WTC11 (cell line): Measurements from ENCODE around the gene SRRM5. TPM values are rescaled to one million over a fixed set of nuclear protein-coding genes. Genes with fewer than 3 reads are reported as not detected.

Experiments used
- ATAC-seq: fragments of 200-7000 bp; cut with Tn5 transposase; 2 replicates; pipeline ENCODE4 v1.10.0; 2021; ENCODE audit warnings: mild to moderate bottlenecking, moderate library complexity
- CTCF ChIA-PET: fragments of 300-600 bp; sonication (Branson Sonifier 250); formaldehyde crosslinking; loops from one replicate; lab custom pipeline; 2021; ENCODE audit warnings: antibody characterized with exemption; lab: Charles Lee
- POLR2A ChIA-PET: fragments of 350-600 bp; sonication (Branson Sonifier 250); formaldehyde crosslinking; loops from one replicate; lab custom pipeline; 2021; ENCODE audit warnings: antibody characterized with exemption; lab: Charles Lee
- DNase-seq: peaks from one replicate; pipeline ENCODE4 v3.0.0; 2021; ENCODE audit warnings: low spot score
- H3K27ac Mint-ChIP-seq: 2 replicates; pipeline ENCODE4 v1.8.0; 2021; ENCODE audit warnings: mixed read lengths
- H3K27me3 Mint-ChIP-seq: 2 replicates; pipeline ENCODE4 v1.8.0; 2021; ENCODE audit warnings: low read depth, mild to moderate bottlenecking, moderate library complexity, mixed read lengths
- H3K36me3 Mint-ChIP-seq: 2 replicates; pipeline ENCODE4 v1.8.0; 2021; ENCODE audit warnings: mixed read lengths
- H3K4me1 Mint-ChIP-seq: 2 replicates; pipeline ENCODE4 v1.8.0; 2022; ENCODE audit warnings: mixed read lengths
- H3K4me3 Mint-ChIP-seq: 2 replicates; pipeline ENCODE4 v1.8.0; 2021; ENCODE audit warnings: mild to moderate bottlenecking, moderate library complexity, mixed read lengths
- H3K9me3 Mint-ChIP-seq: 2 replicates; pipeline ENCODE4 v1.8.0; 2021; ENCODE audit warnings: mixed read lengths
- ATF1 ChIP-seq: sonication (generic); formaldehyde crosslinking; IDR thresholded peaks from 2 replicates; pipeline ENCODE4 v1.8.1; 2023; ENCODE audit warnings: mild to moderate bottlenecking, moderate library complexity, missing genetic modification reagents
- ESRRA ChIP-seq: sonication (generic); formaldehyde crosslinking; IDR thresholded peaks from 2 replicates; pipeline ENCODE4 v1.8.1; 2022; ENCODE audit warnings: mild to moderate bottlenecking, missing genetic modification reagents, borderline replicate concordance
- GABPB1 ChIP-seq: sonication (generic); formaldehyde crosslinking; IDR thresholded peaks from 2 replicates; pipeline ENCODE4 v1.8.1; 2023; ENCODE audit warnings: mild to moderate bottlenecking, missing genetic modification reagents
- IRF2 ChIP-seq: sonication (generic); formaldehyde crosslinking; IDR thresholded peaks from 2 replicates; pipeline ENCODE4 v1.8.0; 2022; ENCODE audit warnings: low read depth, missing genetic modification reagents, borderline replicate concordance
- MYBL2 ChIP-seq: sonication (generic); formaldehyde crosslinking; IDR thresholded peaks from 2 replicates; pipeline ENCODE4 v1.8.1; 2023; ENCODE audit warnings: mild to moderate bottlenecking, moderate library complexity, missing genetic modification reagents
- NFATC4 ChIP-seq: fragments of 250-450 bp; sonication (Bioruptor Pico); IDR thresholded peaks from 2 replicates; pipeline ENCODE4 v1.9.0; 2021; ENCODE audit warnings: mild to moderate bottlenecking
- NR2C2 ChIP-seq: sonication (generic); formaldehyde crosslinking; IDR thresholded peaks from 2 replicates; pipeline ENCODE4 v1.8.0; 2022; ENCODE audit warnings: mild to moderate bottlenecking, missing genetic modification reagents
- NR3C1 ChIP-seq: sonication (generic); formaldehyde crosslinking; conservative IDR thresholded peaks from 2 replicates; pipeline ENCODE4 v1.8.1; 2023; ENCODE audit warnings: low read depth, mild to moderate bottlenecking, missing genetic modification reagents
- SMAD4 ChIP-seq: sonication (generic); formaldehyde crosslinking; IDR thresholded peaks from 2 replicates; pipeline ENCODE4 v1.8.0; 2022; ENCODE audit warnings: mild to moderate bottlenecking, missing genetic modification reagents
- TCF7 ChIP-seq: sonication (generic); formaldehyde crosslinking; IDR thresholded peaks from 2 replicates; pipeline ENCODE4 v1.8.0; 2022; ENCODE audit warnings: mild to moderate bottlenecking, low read depth, missing genetic modification reagents, moderate library complexity
- TEAD1 ChIP-seq: sonication (generic); formaldehyde crosslinking; IDR thresholded peaks from 2 replicates; pipeline ENCODE4 v1.8.0; 2022; ENCODE audit warnings: mild to moderate bottlenecking, missing genetic modification reagents
- TEAD4 ChIP-seq: sonication (generic); formaldehyde crosslinking; IDR thresholded peaks from 2 replicates; pipeline ENCODE4 v1.8.0; 2022; ENCODE audit warnings: mild to moderate bottlenecking, missing genetic modification reagents
- ZBTB21 ChIP-seq: sonication (generic); formaldehyde crosslinking; IDR thresholded peaks from 2 replicates; pipeline ENCODE4 v1.8.1; 2023; ENCODE audit warnings: mild to moderate bottlenecking, missing genetic modification reagents, borderline replicate concordance
- ZNF219 ChIP-seq: sonication (generic); formaldehyde crosslinking; IDR thresholded peaks from 2 replicates; pipeline ENCODE4 v1.8.0; 2023; ENCODE audit warnings: missing genetic modification reagents, mild to moderate bottlenecking, borderline replicate concordance
- total RNA-seq: library from RNA; stranded (reverse); gene quantifications from 3 replicates; pipeline ENCODE4 v1.2.3, GENCODE V29; 2021
- TF ChIP-seq, protein P1 (sequence below): sonication (generic); formaldehyde crosslinking; IDR thresholded peaks from 2 replicates; pipeline ENCODE4 v1.8.1; 2023; ENCODE audit warnings: mild to moderate bottlenecking, missing genetic modification reagents, borderline replicate concordance
- TF ChIP-seq, protein P2 (sequence below): fragments of 250-450 bp; sonication (Bioruptor Pico); conservative IDR thresholded peaks from 2 replicates; pipeline ENCODE4 v1.9.0; 2021; ENCODE audit warnings: mild to moderate bottlenecking
- TF ChIP-seq, protein P3 (sequence below): sonication (generic); formaldehyde crosslinking; IDR thresholded peaks from 2 replicates; pipeline ENCODE4 v1.8.1; 2022; ENCODE audit warnings: missing genetic modification reagents, borderline replicate concordance
- TF ChIP-seq, protein P4 (sequence below): sonication (generic); formaldehyde crosslinking; IDR thresholded peaks from 2 replicates; pipeline ENCODE4 v1.8.1; 2023; ENCODE audit warnings: mild to moderate bottlenecking, moderate library complexity, missing genetic modification reagents
- TF ChIP-seq, protein P5 (sequence below): sonication (generic); formaldehyde crosslinking; IDR thresholded peaks from 2 replicates; pipeline ENCODE4 v1.8.1; 2022; ENCODE audit warnings: mild to moderate bottlenecking, missing genetic modification reagents, moderate library complexity, borderline replicate concordance

SRRM5 gene
- total RNA-seq, 1 experiment from 2014 or later = 0.42 TPM

DNA sequence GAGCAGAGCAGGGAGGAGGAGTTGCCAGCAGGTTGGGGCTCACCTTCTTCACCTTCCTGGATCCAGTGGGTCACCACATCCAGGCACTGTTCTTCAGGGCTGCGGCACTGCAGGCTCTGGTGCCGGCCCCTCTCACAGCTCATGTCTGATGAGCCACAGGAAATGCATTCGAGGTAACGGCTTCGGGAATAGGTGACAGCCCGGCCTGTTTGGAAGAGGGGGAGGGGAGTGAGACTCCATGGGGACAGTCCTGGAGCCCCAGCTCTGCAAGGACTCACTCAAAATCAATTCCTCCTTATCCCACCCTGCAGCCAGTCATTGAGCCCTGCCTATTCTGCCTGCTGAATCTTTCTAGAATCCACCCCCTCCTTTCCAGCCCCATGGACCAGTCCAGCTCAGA is 44.5 kb downstream of the SRRM5 start:
- ATAC-seq = no peak; the same call in 1 of the 2 replicates
- ChIA-PET CTCF (interaction anchor here (1.2 kb wide), 1 partner anchor 89 kb away, joined by 3 read pairs; no protein-coding TSS in a partner anchor), POLR2A (no interaction called here)
- no peak for DNase-seq
- H3K27ac Mint-ChIP-seq = no peak overlapping the region
- no peak overlapping the region for H3K4me3 Mint-ChIP-seq
- TF ChIP-seq, protein P1, sequence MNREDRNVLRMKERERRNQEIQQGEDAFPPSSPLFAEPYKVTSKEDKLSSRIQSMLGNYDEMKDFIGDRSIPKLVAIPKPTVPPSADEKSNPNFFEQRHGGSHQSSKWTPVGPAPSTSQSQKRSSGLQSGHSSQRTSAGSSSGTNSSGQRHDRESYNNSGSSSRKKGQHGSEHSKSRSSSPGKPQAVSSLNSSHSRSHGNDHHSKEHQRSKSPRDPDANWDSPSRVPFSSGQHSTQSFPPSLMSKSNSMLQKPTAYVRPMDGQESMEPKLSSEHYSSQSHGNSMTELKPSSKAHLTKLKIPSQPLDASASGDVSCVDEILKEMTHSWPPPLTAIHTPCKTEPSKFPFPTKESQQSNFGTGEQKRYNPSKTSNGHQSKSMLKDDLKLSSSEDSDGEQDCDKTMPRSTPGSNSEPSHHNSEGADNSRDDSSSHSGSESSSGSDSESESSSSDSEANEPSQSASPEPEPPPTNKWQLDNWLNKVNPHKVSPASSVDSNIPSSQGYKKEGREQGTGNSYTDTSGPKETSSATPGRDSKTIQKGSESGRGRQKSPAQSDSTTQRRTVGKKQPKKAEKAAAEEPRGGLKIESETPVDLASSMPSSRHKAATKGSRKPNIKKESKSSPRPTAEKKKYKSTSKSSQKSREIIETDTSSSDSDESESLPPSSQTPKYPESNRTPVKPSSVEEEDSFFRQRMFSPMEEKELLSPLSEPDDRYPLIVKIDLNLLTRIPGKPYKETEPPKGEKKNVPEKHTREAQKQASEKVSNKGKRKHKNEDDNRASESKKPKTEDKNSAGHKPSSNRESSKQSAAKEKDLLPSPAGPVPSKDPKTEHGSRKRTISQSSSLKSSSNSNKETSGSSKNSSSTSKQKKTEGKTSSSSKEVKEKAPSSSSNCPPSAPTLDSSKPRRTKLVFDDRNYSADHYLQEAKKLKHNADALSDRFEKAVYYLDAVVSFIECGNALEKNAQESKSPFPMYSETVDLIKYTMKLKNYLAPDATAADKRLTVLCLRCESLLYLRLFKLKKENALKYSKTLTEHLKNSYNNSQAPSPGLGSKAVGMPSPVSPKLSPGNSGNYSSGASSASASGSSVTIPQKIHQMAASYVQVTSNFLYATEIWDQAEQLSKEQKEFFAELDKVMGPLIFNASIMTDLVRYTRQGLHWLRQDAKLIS (CRISPR knock-in tag) = no peak
- TF ChIP-seq, protein P2, sequence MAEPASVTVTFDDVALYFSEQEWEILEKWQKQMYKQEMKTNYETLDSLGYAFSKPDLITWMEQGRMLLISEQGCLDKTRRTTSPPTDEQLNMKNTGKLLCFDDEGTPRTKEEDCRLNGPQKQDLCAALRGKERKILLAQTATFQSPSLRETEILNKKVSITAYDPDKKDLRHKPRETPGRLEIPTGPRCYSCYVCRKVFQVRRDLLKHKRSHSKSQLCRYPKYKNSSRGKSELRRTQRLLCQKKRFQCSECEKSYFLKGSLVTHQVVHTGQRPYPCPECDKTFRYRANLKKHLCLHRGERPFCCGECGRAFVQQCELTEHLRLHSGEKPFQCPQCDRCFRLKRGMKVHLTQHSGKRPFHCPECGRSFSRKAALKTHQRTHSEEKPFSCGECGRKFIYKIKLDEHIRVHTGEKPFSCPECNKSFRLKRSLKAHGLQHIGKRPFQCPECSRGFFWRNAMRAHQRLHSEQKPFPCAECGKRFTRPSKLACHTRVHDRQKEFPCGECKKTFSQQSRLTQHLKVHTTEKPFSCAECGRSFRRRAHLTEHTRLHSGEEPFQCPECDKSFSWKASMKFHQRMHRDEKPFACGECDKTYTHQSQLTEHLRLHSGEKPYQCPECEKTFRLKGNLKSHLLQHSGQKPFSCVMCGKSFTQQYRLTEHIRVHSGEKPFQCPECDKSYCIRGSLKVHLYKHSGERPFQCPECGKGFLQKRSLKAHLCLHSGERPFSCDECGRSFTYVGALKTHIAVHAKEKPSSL (CRISPR knock-in tag) = no peak
- TF ChIP-seq SMAD4 (no peak), ATF1 (CRISPR knock-in tag) (no peak), TCF7 (CRISPR knock-in tag) (no peak), ZNF219 (CRISPR knock-in tag) (no peak), TEAD1 (CRISPR knock-in tag) (no peak), NR3C1 (CRISPR knock-in tag) (no peak), MYBL2 (no peak), NR2C2 (no peak)
- TF ChIP-seq, protein P3, sequence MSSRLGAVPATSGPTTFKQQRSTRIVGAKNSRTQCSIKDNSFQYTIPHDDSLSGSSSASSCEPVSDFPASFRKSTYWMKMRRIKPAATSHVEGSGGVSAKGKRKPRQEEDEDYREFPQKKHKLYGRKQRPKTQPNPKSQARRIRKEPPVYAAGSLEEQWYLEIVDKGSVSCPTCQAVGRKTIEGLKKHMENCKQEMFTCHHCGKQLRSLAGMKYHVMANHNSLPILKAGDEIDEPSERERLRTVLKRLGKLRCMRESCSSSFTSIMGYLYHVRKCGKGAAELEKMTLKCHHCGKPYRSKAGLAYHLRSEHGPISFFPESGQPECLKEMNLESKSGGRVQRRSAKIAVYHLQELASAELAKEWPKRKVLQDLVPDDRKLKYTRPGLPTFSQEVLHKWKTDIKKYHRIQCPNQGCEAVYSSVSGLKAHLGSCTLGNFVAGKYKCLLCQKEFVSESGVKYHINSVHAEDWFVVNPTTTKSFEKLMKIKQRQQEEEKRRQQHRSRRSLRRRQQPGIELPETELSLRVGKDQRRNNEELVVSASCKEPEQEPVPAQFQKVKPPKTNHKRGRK (CRISPR knock-in tag) = no peak
- H3K4me1 Mint-ChIP-seq = peaks cover 2% of the 10 kb centered on the region; the same call in 1 of the 2 replicates
- H3K9me3 Mint-ChIP-seq = no peaks in the 10 kb centered on the region
- H3K27me3 Mint-ChIP-seq = no peaks in the 10 kb centered on the region; the same call in 1 of the 2 replicates
- peaks cover 36% of the 10 kb centered on the region for H3K36me3 Mint-ChIP-seq

DNA sequence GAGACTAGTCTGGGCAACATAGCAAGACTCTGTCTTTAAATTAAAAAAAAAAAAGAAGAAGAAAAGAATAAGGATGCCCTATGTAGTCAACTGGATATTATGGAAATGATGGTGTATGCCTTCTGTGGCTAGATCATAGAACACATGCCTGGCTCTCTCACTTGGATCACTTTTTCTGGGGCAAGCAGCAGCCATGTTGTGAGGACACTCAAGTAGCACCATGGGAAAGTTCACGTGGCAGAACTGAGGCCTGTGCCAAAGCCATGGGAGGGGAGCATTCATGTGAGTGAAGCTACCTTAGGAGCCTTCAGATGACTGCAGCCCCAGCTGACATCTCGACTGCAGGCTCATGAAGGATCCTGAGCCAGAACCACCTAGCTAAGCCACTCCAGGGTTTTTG is 46.1 kb downstream of the SRRM5 start:
- no peaks in the 10 kb centered on the region for H3K4me1 Mint-ChIP-seq
- DNase-seq (no peak), ATAC-seq (no peak)
- CTCF ChIA-PET = interaction anchor here (1.6 to 1.7 kb wide), 2 partner anchors 9 to 87 kb away, joined by 3 read pairs; no protein-coding TSS in a partner anchor
- POLR2A ChIA-PET = no interaction called here
- no peak overlapping the region for H3K27ac Mint-ChIP-seq
- H3K9me3 Mint-ChIP-seq = no peaks in the 10 kb centered on the region
- no peaks in the 10 kb centered on the region; the same call in 1 of the 2 replicates for H3K27me3 Mint-ChIP-seq
- H3K4me3 Mint-ChIP-seq = no peak overlapping the region
- TF ChIP-seq IRF2 (CRISPR knock-in tag) = no peak
- H3K36me3 Mint-ChIP-seq = peaks cover 38% of the 10 kb centered on the region

DNA sequence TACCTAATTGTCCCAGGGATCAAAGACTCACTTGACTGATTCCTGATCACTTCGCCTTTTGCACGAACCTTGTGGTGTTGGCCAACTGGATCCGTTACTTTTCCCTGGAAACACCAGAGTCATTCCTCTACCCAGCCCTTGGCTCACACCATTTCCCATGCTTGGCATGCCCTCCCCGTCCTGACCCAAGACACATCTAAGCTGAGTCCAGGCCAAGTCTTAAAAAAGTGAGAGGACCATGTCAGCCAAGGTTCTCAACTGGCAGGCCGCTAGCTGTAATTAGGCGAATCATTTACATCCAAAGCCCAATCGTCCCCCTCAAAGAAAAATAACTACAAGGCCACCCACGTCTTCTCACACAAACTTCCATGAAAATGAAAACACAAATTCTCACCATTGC is 46.6 kb downstream of the SRRM5 start:
- no peak overlapping the region for H3K4me3 Mint-ChIP-seq
- DNase-seq = no peak
- no peak overlapping the region for H3K27ac Mint-ChIP-seq
- H3K27me3 Mint-ChIP-seq = no peaks in the 10 kb centered on the region; the same call in 1 of the 2 replicates
- no peaks in the 10 kb centered on the region for H3K4me1 Mint-ChIP-seq
- POLR2A ChIA-PET = no interaction called here
- ATAC-seq = no peak
- CTCF ChIA-PET = interaction anchor here (1.6 to 2.3 kb wide), 3 partner anchors 10 to 87 kb away, joined by 3 to 7 read pairs (median 3); no protein-coding TSS in a partner anchor
- no peaks in the 10 kb centered on the region for H3K9me3 Mint-ChIP-seq
- H3K36me3 Mint-ChIP-seq = peaks cover 34% of the 10 kb centered on the region
- TF ChIP-seq, protein P4, sequence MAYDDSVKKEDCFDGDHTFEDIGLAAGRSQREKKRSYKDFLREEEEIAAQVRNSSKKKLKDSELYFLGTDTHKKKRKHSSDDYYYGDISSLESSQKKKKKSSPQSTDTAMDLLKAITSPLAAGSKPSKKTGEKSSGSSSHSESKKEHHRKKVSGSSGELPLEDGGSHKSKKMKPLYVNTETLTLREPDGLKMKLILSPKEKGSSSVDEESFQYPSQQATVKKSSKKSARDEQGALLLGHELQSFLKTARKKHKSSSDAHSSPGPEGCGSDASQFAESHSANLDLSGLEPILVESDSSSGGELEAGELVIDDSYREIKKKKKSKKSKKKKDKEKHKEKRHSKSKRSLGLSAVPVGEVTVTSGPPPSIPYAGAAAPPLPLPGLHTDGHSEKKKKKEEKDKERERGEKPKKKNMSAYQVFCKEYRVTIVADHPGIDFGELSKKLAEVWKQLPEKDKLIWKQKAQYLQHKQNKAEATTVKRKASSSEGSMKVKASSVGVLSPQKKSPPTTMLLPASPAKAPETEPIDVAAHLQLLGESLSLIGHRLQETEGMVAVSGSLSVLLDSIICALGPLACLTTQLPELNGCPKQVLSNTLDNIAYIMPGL (CRISPR knock-in tag) = no peak
- TF ChIP-seq ZBTB21 (CRISPR knock-in tag) = no peak
- TF ChIP-seq, protein P2 (CRISPR knock-in tag) = no peak
- TF ChIP-seq GABPB1 (CRISPR knock-in tag) = no peak
- TF ChIP-seq, protein P5, sequence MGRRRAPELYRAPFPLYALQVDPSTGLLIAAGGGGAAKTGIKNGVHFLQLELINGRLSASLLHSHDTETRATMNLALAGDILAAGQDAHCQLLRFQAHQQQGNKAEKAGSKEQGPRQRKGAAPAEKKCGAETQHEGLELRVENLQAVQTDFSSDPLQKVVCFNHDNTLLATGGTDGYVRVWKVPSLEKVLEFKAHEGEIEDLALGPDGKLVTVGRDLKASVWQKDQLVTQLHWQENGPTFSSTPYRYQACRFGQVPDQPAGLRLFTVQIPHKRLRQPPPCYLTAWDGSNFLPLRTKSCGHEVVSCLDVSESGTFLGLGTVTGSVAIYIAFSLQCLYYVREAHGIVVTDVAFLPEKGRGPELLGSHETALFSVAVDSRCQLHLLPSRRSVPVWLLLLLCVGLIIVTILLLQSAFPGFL (CRISPR knock-in tag) = no peak
- TF ChIP-seq ESRRA (CRISPR knock-in tag) = no peak
- no peak for TF ChIP-seq TEAD4 (CRISPR knock-in tag)
- TF ChIP-seq NFATC4 (CRISPR knock-in tag) = no peak
